GM12892 (cell line): ENCODE results near the gene ZDHHC11.

Source experiments
- POLR2A ChIP-seq: IDR thresholded peaks from 2 replicates; pipeline ENCODE4 v1.6.1; 2011; ENCODE audit warnings: low read depth, low read length, control low read depth
- POLR2AphosphoS5 ChIP-seq: IDR thresholded peaks from 2 replicates; pipeline ENCODE4 v1.6.1; 2011; ENCODE audit warnings: low read depth, low read length, control low read depth

DNA sequence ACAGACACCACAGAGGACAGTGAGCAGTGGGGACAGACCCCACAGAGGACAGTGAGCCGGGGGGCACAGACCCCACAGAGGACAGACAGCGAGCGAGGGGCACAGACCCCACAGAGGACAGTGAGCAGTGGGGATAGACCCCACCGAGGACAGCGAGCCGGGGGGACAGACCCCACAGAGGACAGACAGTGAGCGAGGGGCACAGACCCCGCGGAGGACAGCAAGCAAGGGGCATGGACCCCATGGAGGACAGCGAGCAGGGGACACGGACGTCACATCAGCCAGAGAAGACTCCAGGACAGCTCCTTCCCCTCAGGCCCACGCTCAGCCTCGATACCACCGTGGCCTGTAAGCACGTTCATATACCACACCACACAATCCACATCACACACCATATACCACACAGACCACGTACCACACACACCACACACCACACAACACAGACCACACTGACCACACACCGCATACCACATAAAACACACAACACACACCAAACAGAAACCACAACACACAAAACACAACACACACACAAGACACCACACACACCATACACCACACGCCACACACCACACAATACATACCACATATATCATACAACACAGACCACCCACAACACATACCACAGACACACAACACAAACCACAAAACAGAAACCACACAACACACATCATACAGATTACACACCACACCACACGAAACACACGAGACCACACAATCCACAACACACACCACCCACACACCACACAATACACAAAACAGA, 5.2 kb upstream of the ZDHHC11 start:
- no peak for TF ChIP-seq POLR2AphosphoS5
- no peak for TF ChIP-seq POLR2A
